HG03060 (cell line): Measurements from ENCODE around the gene SNX24.
"Not testable (repeated sequence)": the region's sequence is repeated elsewhere in the genome, so short reads cannot be mapped to it uniquely, and the experiment has no call there.

ENCODE experiments used
- ATAC-seq: cut with Tn5 transposase; IDR thresholded peaks from one replicate; pipeline ENCODE4 v1.9.1; 2021; ENCODE audit warnings: low read depth, moderate number of reproducible peaks; ENCODE audit not compliant: unreplicated experiment

SNX24 gene

DNA sequence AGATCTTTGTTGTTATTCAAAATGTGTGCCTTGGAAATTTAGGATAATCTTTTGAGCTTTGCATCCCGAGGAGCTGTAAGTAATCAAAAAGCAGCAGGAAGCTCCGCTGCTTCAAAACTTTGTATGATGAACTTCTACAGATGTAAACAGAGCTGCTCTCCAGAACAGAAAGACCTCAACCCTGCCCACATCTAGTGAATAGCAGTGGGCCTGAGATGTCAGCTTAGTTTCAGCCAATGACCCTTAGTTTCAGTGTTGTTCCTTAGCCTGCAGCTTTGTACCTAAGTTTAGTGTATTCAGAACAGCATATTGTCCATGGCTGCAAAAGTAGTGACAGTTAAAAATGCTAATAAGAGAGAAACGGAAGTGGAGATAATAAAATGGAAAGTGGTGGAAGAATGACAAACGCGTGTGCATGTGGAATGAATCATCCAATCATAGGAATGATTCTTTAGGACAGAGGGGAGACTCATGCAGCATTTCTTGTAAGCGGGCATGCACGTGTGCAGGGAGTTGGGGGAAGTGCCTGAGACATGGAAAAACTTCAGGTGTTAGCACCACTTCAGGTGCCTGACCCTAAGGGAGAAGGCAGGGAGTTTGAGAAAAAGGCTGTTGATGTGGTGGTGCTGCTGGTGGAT lies 24.9 kb downstream of the SNX24 start:
- ATAC-seq: no peak

DNA sequence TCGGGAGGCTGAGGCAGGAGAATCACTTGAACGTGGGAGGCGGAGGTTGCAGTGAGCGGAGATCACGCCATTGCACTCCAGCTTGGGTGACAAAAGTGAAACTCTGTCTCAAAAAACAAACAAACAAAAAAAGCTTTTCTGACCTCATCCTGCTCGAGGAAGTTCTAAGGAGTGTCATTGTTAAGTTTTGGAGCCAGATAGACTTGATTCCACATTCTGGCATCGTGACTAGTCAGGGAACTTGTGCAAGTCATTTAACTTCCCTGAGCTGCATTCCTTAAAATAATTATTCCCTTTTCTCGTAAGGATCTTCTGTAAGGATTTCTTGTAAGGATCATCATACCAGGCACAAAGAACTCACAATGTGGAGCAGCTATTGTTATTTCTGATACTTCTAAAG lies 26.2 kb downstream of the SNX24 start:
- ATAC-seq: no peak

- ATAC-seq: no peak
Measured at GRCh38 chr5:122874179-122874875, 28.9 kb downstream of the SNX24 start.

- ATAC-seq: peak; percentile 56
Measured at GRCh38 chr5:122877518-122877917, 32.1 kb downstream of the SNX24 start.

DNA sequence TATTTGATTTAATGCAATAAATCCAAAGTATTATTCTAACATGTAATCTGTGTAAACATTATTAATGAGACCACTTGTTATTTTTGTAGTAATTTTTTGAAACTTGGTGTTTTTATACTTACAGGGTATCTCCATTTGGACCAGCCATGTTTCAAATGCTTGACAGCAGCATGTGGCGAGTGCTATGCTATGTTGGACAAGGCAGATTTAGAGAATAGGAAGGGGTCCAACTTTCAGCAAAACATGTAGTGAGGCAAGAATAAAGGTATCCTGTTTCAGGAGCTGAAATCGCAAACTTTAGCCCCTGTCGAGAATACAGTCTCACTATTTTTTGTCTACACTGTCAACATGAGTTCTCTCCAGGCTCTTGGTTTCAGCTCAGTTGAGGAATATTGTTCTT lies 33.7 kb downstream of the SNX24 start:
- ATAC-seq: no peak

DNA sequence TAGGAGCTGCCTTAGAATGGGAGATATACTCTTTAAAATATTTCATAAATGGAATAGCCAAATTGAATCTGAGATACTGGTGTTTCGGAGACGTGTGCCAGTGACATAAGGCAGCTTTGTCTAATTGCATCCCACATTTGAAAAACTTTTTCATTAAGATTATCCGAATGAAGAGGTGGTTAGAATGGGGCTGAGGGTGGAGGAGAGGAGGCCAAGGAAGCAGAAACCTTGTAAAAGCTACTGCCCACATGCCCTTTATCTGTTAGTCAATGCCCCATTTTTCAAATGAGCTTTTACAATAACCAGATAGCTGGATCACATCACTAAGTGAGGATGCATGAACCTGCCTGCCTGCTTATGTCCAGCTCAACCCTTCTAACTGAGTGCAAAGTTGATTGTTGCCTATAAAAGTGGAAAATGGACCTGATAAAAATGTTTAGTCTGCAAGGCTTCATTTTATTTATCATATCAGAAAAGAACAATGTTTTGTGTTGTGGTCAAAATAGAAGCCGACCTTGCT lies 34.8 kb downstream of the SNX24 start:
- ATAC-seq: no peak

DNA sequence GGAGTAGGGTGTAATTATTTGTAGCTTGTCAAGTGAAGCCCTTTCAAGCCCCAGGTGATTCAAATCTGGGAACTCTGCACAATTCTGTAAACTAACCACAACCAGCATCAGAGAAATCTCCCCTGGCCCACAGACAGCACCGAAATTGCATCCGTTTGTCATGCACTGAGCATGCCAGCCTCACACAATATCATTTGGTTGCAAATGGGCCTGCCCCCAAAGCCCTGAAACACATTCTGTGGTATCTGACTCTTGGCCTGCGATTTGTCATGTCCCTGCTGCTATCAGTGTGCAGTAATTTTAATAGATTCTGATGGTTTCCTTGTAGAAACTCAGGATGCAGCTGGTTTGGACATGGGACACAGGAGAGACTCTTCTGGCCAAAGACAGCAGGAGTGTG lies 35.3 kb downstream of the SNX24 start:
- no peak for ATAC-seq

GRCh38 chr5:122882831-122883230 lies 37.4 kb downstream of the SNX24 start:
- no peak for ATAC-seq

GRCh38 chr5:122885045-122885517 lies 39.7 kb downstream of the SNX24 start:
- ATAC-seq: no peak

GRCh38 chr5:122885891-122886290 lies 40.5 kb downstream of the SNX24 start:
- no peak for ATAC-seq

DNA sequence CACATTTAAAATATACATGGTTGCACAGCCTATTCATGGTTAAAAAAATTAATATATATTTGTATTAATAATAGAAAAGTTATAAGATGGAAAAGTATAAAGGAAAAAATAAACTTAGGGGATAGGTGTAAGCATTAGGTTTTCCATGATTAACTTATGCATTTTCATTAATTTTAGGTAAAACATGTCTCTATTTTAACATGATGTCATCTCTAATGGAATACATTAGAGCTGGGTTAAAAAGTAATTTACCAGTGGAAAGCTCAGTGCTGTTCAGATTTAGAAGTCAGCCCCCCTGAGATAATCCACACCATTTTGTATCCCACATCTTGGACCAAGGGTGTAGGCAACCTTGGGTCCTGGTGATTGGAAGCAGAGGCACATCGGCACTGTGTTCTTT lies 49.7 kb downstream of the SNX24 start:
- no peak for ATAC-seq

GRCh38 chr5:122896598-122897282 lies 51.3 kb downstream of the SNX24 start:
- no peak for ATAC-seq

DNA sequence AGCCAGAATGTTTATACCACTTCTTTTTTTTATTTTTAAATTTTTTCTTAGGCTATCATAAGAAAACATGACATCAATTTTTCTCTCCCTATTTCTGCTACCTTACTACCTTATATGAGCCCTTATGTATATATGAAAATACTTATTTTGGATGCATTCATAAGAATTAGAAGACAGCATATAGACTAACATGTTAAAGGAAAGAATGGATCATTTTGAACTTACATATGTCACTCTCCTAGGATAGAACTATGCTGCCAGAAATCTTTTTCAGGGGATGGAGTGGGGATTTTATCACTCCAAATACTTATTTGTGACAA lies 51.8 kb downstream of the SNX24 start:
- ATAC-seq: no peak

DNA sequence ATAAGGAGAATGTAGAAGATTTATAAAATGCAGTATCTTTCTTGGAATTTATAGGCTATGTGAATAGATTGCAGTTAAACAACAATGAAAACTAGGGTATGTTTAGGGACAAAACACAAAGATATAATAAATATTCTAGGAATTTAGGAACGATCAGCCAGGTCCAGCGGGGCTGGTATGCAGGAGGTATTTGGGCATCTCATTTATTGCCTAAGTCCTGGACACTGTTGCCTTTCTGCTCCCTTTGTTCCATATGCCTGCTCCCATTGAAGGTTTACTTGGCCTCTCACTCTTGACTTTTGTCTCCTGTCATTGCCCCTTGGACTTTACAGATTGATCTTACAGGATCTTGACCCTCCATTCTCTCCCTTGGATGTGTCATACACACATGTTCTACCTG lies 55.9 kb downstream of the SNX24 start:
- ATAC-seq: no peak

DNA sequence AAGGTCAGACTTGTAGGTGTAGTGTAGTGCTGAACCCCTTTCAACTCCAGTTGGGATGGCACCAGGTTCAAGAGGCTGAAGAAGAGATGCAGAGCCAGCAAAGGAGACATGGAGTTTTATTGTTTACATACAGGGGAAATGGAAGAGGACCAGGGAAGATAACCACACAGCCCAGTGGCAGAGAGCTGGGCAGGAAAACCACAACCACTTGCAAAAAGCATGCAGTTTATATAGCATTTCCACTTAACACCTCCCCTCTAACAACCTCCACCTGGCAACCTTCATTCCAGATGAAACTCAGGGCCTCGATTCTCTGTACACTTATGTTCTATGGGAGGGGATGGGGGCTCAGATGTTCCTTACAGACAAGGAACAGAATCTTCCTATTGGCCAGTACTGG lies 56.9 kb downstream of the SNX24 start:
- no peak for ATAC-seq

GRCh38 chr5:122906768-122907167 lies 61.4 kb downstream of the SNX24 start:
- ATAC-seq: no peak

- ATAC-seq: no peak
Measured at GRCh38 chr5:122907276-122907675, 61.9 kb downstream of the SNX24 start.

- no peak for ATAC-seq
Measured at GRCh38 chr5:122908108-122908507, 62.7 kb downstream of the SNX24 start.

- no peak for ATAC-seq
Measured at GRCh38 chr5:122908662-122909061, 63.2 kb downstream of the SNX24 start.

DNA sequence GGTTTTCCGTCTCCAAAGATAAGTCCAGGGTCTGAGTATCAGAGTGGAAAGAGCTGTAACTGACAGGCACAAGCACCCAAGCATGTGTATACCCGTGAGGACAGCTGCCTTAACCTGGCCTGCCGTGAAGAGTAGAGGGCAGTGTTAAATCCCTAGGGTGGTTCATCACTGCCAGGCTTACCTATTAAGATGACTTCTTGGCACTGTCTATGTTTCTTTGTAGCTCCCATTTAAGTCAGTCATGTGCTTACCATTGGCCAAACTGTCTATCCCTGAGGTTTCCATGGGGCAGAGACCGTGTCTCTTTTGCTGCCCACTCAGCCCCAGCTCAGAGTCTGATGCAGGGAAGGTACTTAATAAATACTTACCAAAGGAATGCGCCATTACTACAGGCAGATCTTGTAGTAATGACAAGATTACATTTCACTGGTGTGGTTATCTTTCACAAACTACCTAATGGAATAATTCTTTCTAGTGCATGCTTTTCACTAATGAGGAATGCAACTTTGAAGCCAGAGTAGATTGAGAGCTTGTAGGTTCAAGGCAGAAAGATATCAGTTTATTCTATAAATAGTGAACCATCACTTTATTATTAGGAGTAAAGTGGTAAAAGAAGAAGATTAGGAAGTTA lies 64.2 kb downstream of the SNX24 start:
- ATAC-seq: no peak

GRCh38 chr5:122913436-122913835 lies 68.0 kb downstream of the SNX24 start:
- ATAC-seq: not testable (repeated sequence)
